ENCODE data around the gene ANTKMT.
"Not testable (repeated sequence)": the region's sequence is repeated elsewhere in the genome, so short reads cannot be mapped to it uniquely, and the experiment has no call there.

- not testable (repeated sequence) for TF ChIP-seq CTCF, POLR2A, EP300, POLR2AphosphoS5 (IDR thresholded peaks at IDR 0.05)
Measured at GRCh38 chr16:754121-754607, 33.2 kb downstream of the ANTKMT start.

All from sigmoid colon (tissue), 4 donors.